Measurements from ENCODE around the gene SLC8A3. TPM values are rescaled to one million over a fixed set of nuclear protein-coding genes. Genes with fewer than 3 reads are reported as not detected.

Gene SLC8A3
- total and polyA plus RNA-seq, 2 of the 13 experiments (the other 11 are each of a cell fraction or from before 2014, with no cell fraction given), result 0.01 to 0.02 TPM

- TF ChIP-seq ZBTB40 (IDR thresholded peaks at IDR 0.05) (no peak), ZBTB40 (CRISPR knock-in tag; IDR thresholded peaks at IDR 0.05) (0 out of 2 replicates have a peak, but pooled peaks have one; percentile 37), DRAP1 (CRISPR knock-in tag; IDR thresholded peaks at IDR 0.05) (peak; percentile 72; the same call in 1 of the 2 replicates), CENPX (CRISPR knock-in tag; IDR thresholded peaks at IDR 0.05) (no peak), HOMEZ (CRISPR knock-in tag; IDR thresholded peaks at IDR 0.05; ENCODE audit: low read depth) (peak; percentile 83), NFE2L1 (CRISPR knock-in tag; IDR thresholded peaks at IDR 0.05; ENCODE audit: borderline replicate concordance) (no peak), SP1 (IDR thresholded peaks at IDR 0.05) (no peak), SP1 (CRISPR knock-in tag; IDR thresholded peaks at IDR 0.05) (peak; percentile 25; the same call in 1 of the 2 replicates), XRCC5 (optimal IDR thresholded peaks at IDR 0.05; ENCODE audit: low read length) (peak; percentile 61), MYC (CRISPR knock-in tag; IDR thresholded peaks at IDR 0.05; ENCODE audit: borderline replicate concordance) (peak; percentile 54; the same call in 1 of the 2 replicates), ZBTB26 (CRISPR knock-in tag; IDR thresholded peaks at IDR 0.05; ENCODE audit: borderline replicate concordance) (peak; percentile 68; the same call in 1 of the 2 replicates), ZNF800 (CRISPR knock-in tag; IDR thresholded peaks at IDR 0.05) (no peak), GATAD1 (CRISPR knock-in tag; IDR thresholded peaks at IDR 0.05) (peak; percentile 50; the same call in 1 of the 2 replicates), ZNF556 (CRISPR knock-in tag; IDR thresholded peaks at IDR 0.05; ENCODE audit: borderline replicate concordance) (peak; percentile 78), SMARCE1 (IDR thresholded peaks at IDR 0.05; ENCODE audit: borderline replicate concordance) (no peak)
Observed at GRCh38 chr14:70005281-70005805, 183.4 kb downstream of the SLC8A3 start (continued).
